Spleen (tissue), 11 donors: Measurements from ENCODE around the gene WDR59. TPM values are rescaled to one million over a fixed set of nuclear protein-coding genes. Genes with fewer than 3 reads are reported as not detected.

Experiments used
- DNase-seq: peaks from one replicate; pipeline ENCODE4 v3.0.0-alpha.2; 2020
- H3K27ac ChIP-seq, 8 donors: fragments of 200-600 bp; sonication (generic) in 7 of 8; 1 replicate in 4 of 8; 2 replicates in 4 of 8; pipeline versions ENCODE4 v1.5.0 to v1.8.0; 2016 to 2021; ENCODE audit warnings: inconsistent platforms in 4 of 8, mild to moderate bottlenecking in 4 of 8, moderate library complexity in 1 of 8
- H3K27me3 ChIP-seq, 7 donors: fragments of 200-600 bp; sonication (generic) in 6 of 7; replicated peaks in 1 of 7; 1 replicate in 4 of 7; 2 replicates in 3 of 7; pipeline versions ENCODE4 v1.5.0 to v1.8.0; 2016 to 2021; ENCODE audit warnings: inconsistent platforms in 3 of 7, mild to moderate bottlenecking in 1 of 7
- H3K36me3 ChIP-seq, 6 donors: fragments of 200-600 bp; sonication (generic) in 5 of 6; 1 replicate in 4 of 6; 2 replicates in 2 of 6; pipeline versions ENCODE4 v1.5.0 to v1.8.0; 2016 to 2021; ENCODE audit warnings: inconsistent platforms in 2 of 6
- H3K4me1 ChIP-seq, 6 donors: fragments of 200-600 bp; sonication (generic) in 5 of 6; 1 replicate in 3 of 6; 2 replicates in 3 of 6; pipeline versions ENCODE4 v1.5.0 to v1.8.0; 2016 to 2021; ENCODE audit warnings: inconsistent platforms in 3 of 6
- H3K4me3 ChIP-seq, 8 donors: fragments of 200-600 bp; sonication (generic) in 7 of 8; 1 replicate in 4 of 8; 2 replicates in 4 of 8; pipeline versions ENCODE4 v1.5.0 to v1.8.0; 2016 to 2021; ENCODE audit warnings: inconsistent platforms in 4 of 8, mild to moderate bottlenecking in 4 of 8, moderate library complexity in 2 of 8
- H3K9me3 ChIP-seq, 8 donors: fragments of 200-600 bp; sonication (generic) in 7 of 8; 1 replicate in 4 of 8; 2 replicates in 4 of 8; pipeline versions ENCODE4 v1.5.0 to v1.8.0; 2016 to 2021; ENCODE audit warnings: inconsistent platforms in 4 of 8
- CTCF ChIP-seq, 11 experiments: fragments of 200-600 bp in 7 of 11; fragments of 450-650 bp in 4 of 11; sonication (generic) in 4 of 11; IDR thresholded peaks in 8 of 11; conservative IDR thresholded peaks in 3 of 11; 1 replicate in 7 of 11; 2 replicates in 4 of 11; pipeline versions ENCODE4 v1.4.0 to v1.8.0; 2016 to 2021; ENCODE audit warnings: antibody characterized with exemption in 11 of 11, inconsistent platforms in 4 of 11, mild to moderate bottlenecking in 1 of 11
- POLR2A ChIP-seq, 3 donors: fragments of 450-650 bp; IDR thresholded peaks; one replicate each; pipeline ENCODE4 v1.5.1; 2017; ENCODE audit warnings: antibody characterized with exemption in 3 of 3, mild to moderate bottlenecking in 1 of 3
- POLR2AphosphoS5 ChIP-seq, 3 donors: sonication (generic); formaldehyde crosslinking; IDR thresholded peaks; one replicate each; pipeline ENCODE4 v1.5.1; 2017; ENCODE audit warnings: antibody characterized with exemption in 3 of 3
- WGBS, 5 donors: extraction: QIAGEN DNeasy Blood & Tissue Kit in 3 of 5; methylation state at CpG; one replicate each; pipeline versions ENCODE4 v1.1.5 to v1.1.7; 2013 to 2018; 5-methylcytosine and 5-hydroxymethylcytosine counted together
- intact Hi-C: fragments of 100-400 bp; cut with DNase I; formaldehyde crosslinking; loops from one replicate; pipeline ENCODE4 v1.15.0; 2023; ENCODE audit warnings: low total_unique reads
- polyA plus RNA-seq, 3 donors: library from polyadenylated mRNA; stranded (reverse); fragments of 200-250 nt; gene quantifications; one replicate each; pipeline ENCODE4 v1.2.1, GENCODE V29; 2013
- total RNA-seq, 7 donors: library from RNA; depleted of rRNA in 3 of 7; stranded (reverse); fragments of >200 nt in 3 of 7; fragmentation: NEBNext Ultra II Directional in 4 of 7; extraction: Animal tissue kit (Norgen Biotek cat#: 25700) in 4 of 7; gene quantifications; one replicate each; pipeline versions ENCODE4 v1.1.0 to v1.2.1, GENCODE V29; 2016 to 2021
- donor health status: healthy with polysubstance abuse.
- donor health status: DM: no; HTN: no; CAD: no; lungs with moderate emphysema.
- donor health status: DM: no; HTN: no; CAD: no.
- donor health status: Bipolar disorder and iron deficiency.
- donor health status: healthy.
- donor health status: DM: no; HTN: no; CAD: no.
- donor health status: DM: yes; HTN: yes; CAD: no.

Gene WDR59
- total and polyA plus RNA-seq, 10 donors = 18.1 to 76.7 (median 46.4) TPM

GRCh38 chr16:74892574-74893461 is 92.1 kb downstream of the WDR59 start:
- Histone ChIP-seq H3K9me3 (no peaks in the 10 kb centered on the region), H3K36me3 (peaks cover 0 to 100% (median 51%) of the 10 kb centered on the region in 6 donors), H3K4me3 (no peak overlapping the region), H3K27me3 (no peaks in the 10 kb centered on the region), H3K4me1 (no peaks in the 10 kb centered on the region), H3K27ac (no peak overlapping the region)
- TF ChIP-seq POLR2A (IDR thresholded peaks at IDR 0.05) (no peak), POLR2AphosphoS5 (IDR thresholded peaks at IDR 0.05) (no peak), CTCF (IDR thresholded peaks at IDR 0.05 in 8 of 11, conservative IDR thresholded peaks at IDR 0.05 in 3 of 11) (no peak)
- 81 to 86% (median 83%) methylated on average over 7 to 8 of the region's 8 CpGs for WGBS, 5 donors
- DNase-seq = no peak
- intact Hi-C loops = no loop called here

GRCh38 chr16:74888888-74889287 is 96.0 kb downstream of the WDR59 start:
- 91 to 94% (median 93%) methylated on average over 6 of the region's 6 CpGs for WGBS, 5 donors

GRCh38 chr16:74888232-74888862 is 96.6 kb downstream of the WDR59 start:
- WGBS, 5 donors = 90 to 96% (median 93%) methylated on average over 13 of the region's 13 CpGs

More at GRCh38 chr16:74888888-74889287, 96.0 kb downstream of the WDR59 start:
- TF ChIP-seq POLR2AphosphoS5 (IDR thresholded peaks at IDR 0.05) = no peak
- TF ChIP-seq POLR2A (IDR thresholded peaks at IDR 0.05) = no peak
- TF ChIP-seq CTCF (IDR thresholded peaks at IDR 0.05 in 8 of 11, conservative IDR thresholded peaks at IDR 0.05 in 3 of 11) = no peak
- no peak for DNase-seq
- intact Hi-C loops = no loop called here
- no peaks in the 10 kb centered on the region for H3K4me1 ChIP-seq
- H3K9me3 ChIP-seq = no peaks in the 10 kb centered on the region
- H3K27ac ChIP-seq = no peak overlapping the region
- H3K4me3 ChIP-seq = no peak overlapping the region
- no peaks in the 10 kb centered on the region for H3K27me3 ChIP-seq
- peaks cover 0 to 100% (median 81%) of the 10 kb centered on the region in 6 donors for H3K36me3 ChIP-seq

More at GRCh38 chr16:74888232-74888862, 96.6 kb downstream of the WDR59 start:
- Histone ChIP-seq H3K27me3 (no peaks in the 10 kb centered on the region), H3K9me3 (no peaks in the 10 kb centered on the region), H3K4me3 (no peak overlapping the region), H3K27ac (no peak overlapping the region), H3K36me3 (peaks cover 0 to 100% (median 82%) of the 10 kb centered on the region in 6 donors), H3K4me1 (no peaks in the 10 kb centered on the region)
- intact Hi-C loops = no loop called here
- TF ChIP-seq CTCF (IDR thresholded peaks at IDR 0.05 in 8 of 11, conservative IDR thresholded peaks at IDR 0.05 in 3 of 11) (no peak), POLR2A (IDR thresholded peaks at IDR 0.05) (no peak), POLR2AphosphoS5 (IDR thresholded peaks at IDR 0.05) (no peak)
- no peak for DNase-seq
